WTC11 (cell line): ENCODE results near the gene PLEKHA5. TPM values are rescaled to one million over a fixed set of nuclear protein-coding genes. Genes with fewer than 3 reads are reported as not detected.

ENCODE experiments used
- ATAC-seq: fragments of 200-7000 bp; cut with Tn5 transposase; 2 replicates; pipeline ENCODE4 v1.10.0; 2021; ENCODE audit warnings: mild to moderate bottlenecking, moderate library complexity
- CTCF ChIA-PET: fragments of 300-600 bp; sonication (Branson Sonifier 250); formaldehyde crosslinking; loops from one replicate; lab custom pipeline; 2021; ENCODE audit warnings: antibody characterized with exemption; lab: Charles Lee
- POLR2A ChIA-PET: fragments of 350-600 bp; sonication (Branson Sonifier 250); formaldehyde crosslinking; loops from one replicate; lab custom pipeline; 2021; ENCODE audit warnings: antibody characterized with exemption; lab: Charles Lee
- DNase-seq: peaks from one replicate; pipeline ENCODE4 v3.0.0; 2021; ENCODE audit warnings: low spot score
- H3K27ac Mint-ChIP-seq: 2 replicates; pipeline ENCODE4 v1.8.0; 2021; ENCODE audit warnings: mixed read lengths
- H3K27me3 Mint-ChIP-seq: 2 replicates; pipeline ENCODE4 v1.8.0; 2021; ENCODE audit warnings: low read depth, mild to moderate bottlenecking, moderate library complexity, mixed read lengths
- H3K36me3 Mint-ChIP-seq: 2 replicates; pipeline ENCODE4 v1.8.0; 2021; ENCODE audit warnings: mixed read lengths
- H3K4me1 Mint-ChIP-seq: 2 replicates; pipeline ENCODE4 v1.8.0; 2022; ENCODE audit warnings: mixed read lengths
- H3K4me3 Mint-ChIP-seq: 2 replicates; pipeline ENCODE4 v1.8.0; 2021; ENCODE audit warnings: mild to moderate bottlenecking, moderate library complexity, mixed read lengths
- H3K9me3 Mint-ChIP-seq: 2 replicates; pipeline ENCODE4 v1.8.0; 2021; ENCODE audit warnings: mixed read lengths
- ATF3 ChIP-seq: sonication (generic); formaldehyde crosslinking; conservative IDR thresholded peaks from 2 replicates; pipeline ENCODE4 v1.8.1; 2022; ENCODE audit warnings: mild to moderate bottlenecking, missing genetic modification reagents
- ATF6 ChIP-seq: sonication (generic); formaldehyde crosslinking; IDR thresholded peaks from 2 replicates; pipeline ENCODE4 v1.8.1; 2023; ENCODE audit warnings: mild to moderate bottlenecking, missing genetic modification reagents
- ERG ChIP-seq: fragments of 250-450 bp; sonication (Bioruptor Pico); IDR thresholded peaks from 2 replicates; pipeline ENCODE4 v1.8.0; 2021; ENCODE audit warnings: mild to moderate bottlenecking
- FOXP4 ChIP-seq: sonication (generic); formaldehyde crosslinking; IDR thresholded peaks from 2 replicates; pipeline ENCODE4 v1.8.0; 2022; ENCODE audit warnings: mild to moderate bottlenecking, missing genetic modification reagents
- MAX ChIP-seq: sonication (generic); formaldehyde crosslinking; IDR thresholded peaks from 2 replicates; pipeline ENCODE4 v1.8.0; 2022; ENCODE audit warnings: mild to moderate bottlenecking, missing genetic modification reagents
- NFE2L1 ChIP-seq: sonication (generic); formaldehyde crosslinking; IDR thresholded peaks from 2 replicates; pipeline ENCODE4 v1.8.1; 2023; ENCODE audit warnings: missing genetic modification reagents
- NR1H2 ChIP-seq: sonication (generic); formaldehyde crosslinking; IDR thresholded peaks from 2 replicates; pipeline ENCODE4 v1.9.0; 2021; ENCODE audit warnings: mild to moderate bottlenecking, moderate library complexity, missing genetic modification reagents
- NR2C2 ChIP-seq: sonication (generic); formaldehyde crosslinking; IDR thresholded peaks from 2 replicates; pipeline ENCODE4 v1.8.0; 2022; ENCODE audit warnings: mild to moderate bottlenecking, missing genetic modification reagents
- NR3C1 ChIP-seq: sonication (generic); formaldehyde crosslinking; conservative IDR thresholded peaks from 2 replicates; pipeline ENCODE4 v1.8.1; 2023; ENCODE audit warnings: low read depth, mild to moderate bottlenecking, missing genetic modification reagents
- TCF7 ChIP-seq: sonication (generic); formaldehyde crosslinking; IDR thresholded peaks from 2 replicates; pipeline ENCODE4 v1.8.0; 2022; ENCODE audit warnings: mild to moderate bottlenecking, low read depth, missing genetic modification reagents, moderate library complexity
- ZBTB21 ChIP-seq: sonication (generic); formaldehyde crosslinking; IDR thresholded peaks from 2 replicates; pipeline ENCODE4 v1.8.1; 2023; ENCODE audit warnings: mild to moderate bottlenecking, missing genetic modification reagents, borderline replicate concordance
- ZNF396 ChIP-seq: fragments of 250-450 bp; sonication (Bioruptor Pico); IDR thresholded peaks from 2 replicates; pipeline ENCODE4 v1.8.0; 2021; ENCODE audit warnings: mild to moderate bottlenecking, moderate library complexity, borderline replicate concordance
- ZNF423 ChIP-seq: fragments of 250-450 bp; sonication (Bioruptor Pico); IDR thresholded peaks from 2 replicates; pipeline ENCODE4 v2.1.2; 2022; ENCODE audit warnings: mild to moderate bottlenecking, moderate library complexity
- total RNA-seq: library from RNA; stranded (reverse); gene quantifications from 3 replicates; pipeline ENCODE4 v1.2.3, GENCODE V29; 2021
- TF ChIP-seq, protein P1 (sequence below): sonication (generic); formaldehyde crosslinking; IDR thresholded peaks from 2 replicates; pipeline ENCODE4 v1.8.1; 2022; ENCODE audit warnings: missing genetic modification reagents, borderline replicate concordance
- TF ChIP-seq, protein P2 (sequence below): sonication (generic); formaldehyde crosslinking; IDR thresholded peaks from 2 replicates; pipeline ENCODE4 v1.8.1; 2022; ENCODE audit warnings: mild to moderate bottlenecking, missing genetic modification reagents, moderate library complexity, borderline replicate concordance
- TF ChIP-seq, protein P3 (sequence below): fragments of 250-450 bp; sonication (Bioruptor Pico); IDR thresholded peaks from 2 replicates; pipeline ENCODE4 v1.9.0; 2021; ENCODE audit warnings: mild to moderate bottlenecking

The PLEKHA5 gene
- total RNA-seq, 1 experiment from 2014 or later = 61.1 TPM

DNA sequence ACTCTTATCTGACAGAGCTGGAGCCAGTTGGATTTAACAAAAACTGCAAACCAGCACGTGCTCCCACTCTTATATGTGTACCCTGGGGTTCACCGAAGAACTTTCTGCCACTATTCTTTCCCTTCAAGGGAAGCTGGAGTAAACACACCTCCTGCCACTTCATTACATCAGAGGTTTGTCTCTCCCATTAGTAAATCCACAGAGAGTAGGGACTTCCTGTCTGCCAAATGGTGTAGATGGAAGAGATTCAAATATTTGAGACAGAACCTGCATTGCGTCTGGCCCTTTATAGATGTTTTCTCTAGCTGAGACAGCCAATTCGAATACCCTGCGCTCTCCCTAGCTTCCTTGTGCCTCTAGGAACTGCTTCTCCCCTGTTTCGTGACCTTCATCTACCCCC, 280.7 kb downstream of the PLEKHA5 start:
- H3K27me3 Mint-ChIP-seq = no peaks in the 10 kb centered on the region
- CTCF ChIA-PET = interaction anchor here (1.1 to 1.3 kb wide), 3 partner anchors 22 to 41 kb away, joined by 3 to 4 read pairs (median 4); no protein-coding TSS in a partner anchor
- peaks cover 42% of the 10 kb centered on the region for H3K4me1 Mint-ChIP-seq
- DNase-seq = no peak
- no peaks in the 10 kb centered on the region for H3K36me3 Mint-ChIP-seq
- H3K4me3 Mint-ChIP-seq = peak overlapping the region; percentile 5; the same call in 1 of the 2 replicates
- H3K27ac Mint-ChIP-seq = peak overlapping the region; percentile 93
- ATAC-seq = peak; percentile 37
- POLR2A ChIA-PET = no interaction called here
- H3K9me3 Mint-ChIP-seq = no peaks in the 10 kb centered on the region
- TF ChIP-seq, protein P1, sequence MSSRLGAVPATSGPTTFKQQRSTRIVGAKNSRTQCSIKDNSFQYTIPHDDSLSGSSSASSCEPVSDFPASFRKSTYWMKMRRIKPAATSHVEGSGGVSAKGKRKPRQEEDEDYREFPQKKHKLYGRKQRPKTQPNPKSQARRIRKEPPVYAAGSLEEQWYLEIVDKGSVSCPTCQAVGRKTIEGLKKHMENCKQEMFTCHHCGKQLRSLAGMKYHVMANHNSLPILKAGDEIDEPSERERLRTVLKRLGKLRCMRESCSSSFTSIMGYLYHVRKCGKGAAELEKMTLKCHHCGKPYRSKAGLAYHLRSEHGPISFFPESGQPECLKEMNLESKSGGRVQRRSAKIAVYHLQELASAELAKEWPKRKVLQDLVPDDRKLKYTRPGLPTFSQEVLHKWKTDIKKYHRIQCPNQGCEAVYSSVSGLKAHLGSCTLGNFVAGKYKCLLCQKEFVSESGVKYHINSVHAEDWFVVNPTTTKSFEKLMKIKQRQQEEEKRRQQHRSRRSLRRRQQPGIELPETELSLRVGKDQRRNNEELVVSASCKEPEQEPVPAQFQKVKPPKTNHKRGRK = no peak
- TF ChIP-seq, protein P2, sequence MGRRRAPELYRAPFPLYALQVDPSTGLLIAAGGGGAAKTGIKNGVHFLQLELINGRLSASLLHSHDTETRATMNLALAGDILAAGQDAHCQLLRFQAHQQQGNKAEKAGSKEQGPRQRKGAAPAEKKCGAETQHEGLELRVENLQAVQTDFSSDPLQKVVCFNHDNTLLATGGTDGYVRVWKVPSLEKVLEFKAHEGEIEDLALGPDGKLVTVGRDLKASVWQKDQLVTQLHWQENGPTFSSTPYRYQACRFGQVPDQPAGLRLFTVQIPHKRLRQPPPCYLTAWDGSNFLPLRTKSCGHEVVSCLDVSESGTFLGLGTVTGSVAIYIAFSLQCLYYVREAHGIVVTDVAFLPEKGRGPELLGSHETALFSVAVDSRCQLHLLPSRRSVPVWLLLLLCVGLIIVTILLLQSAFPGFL (CRISPR knock-in tag) = no peak

GRCh38 chr12:19410629-19411185, 281.2 kb downstream of the PLEKHA5 start:
- CTCF ChIA-PET = interaction anchor here (0.9 to 1.6 kb wide), 6 partner anchors 8 to 83 kb away, joined by 3 to 7 read pairs (median 4); no protein-coding TSS in a partner anchor

More at GRCh38 chr12:19410629-19411185, 281.2 kb downstream of the PLEKHA5 start:
- peak overlapping the region; percentile 93 for H3K27ac Mint-ChIP-seq
- POLR2A ChIA-PET = interaction anchor here (1.2 kb wide), 1 partner anchor 29 kb away, joined by 3 read pairs; the partner anchor contains the start of gene AEBP2
- TF ChIP-seq FOXP4 (CRISPR knock-in tag) (no peak), NR2C2 (CRISPR knock-in tag) (no peak), NR1H2 (CRISPR knock-in tag) (no peak), ERG (CRISPR knock-in tag) (no peak), ZNF396 (CRISPR knock-in tag) (no peak), ATF6 (CRISPR knock-in tag) (no peak), NFE2L1 (no peak), ZBTB21 (CRISPR knock-in tag) (no peak), NR3C1 (CRISPR knock-in tag) (no peak), MAX (CRISPR knock-in tag) (no peak), TCF7 (no peak), ATF3 (CRISPR knock-in tag) (no peak), ZNF423 (no peak)
- TF ChIP-seq, protein P3, sequence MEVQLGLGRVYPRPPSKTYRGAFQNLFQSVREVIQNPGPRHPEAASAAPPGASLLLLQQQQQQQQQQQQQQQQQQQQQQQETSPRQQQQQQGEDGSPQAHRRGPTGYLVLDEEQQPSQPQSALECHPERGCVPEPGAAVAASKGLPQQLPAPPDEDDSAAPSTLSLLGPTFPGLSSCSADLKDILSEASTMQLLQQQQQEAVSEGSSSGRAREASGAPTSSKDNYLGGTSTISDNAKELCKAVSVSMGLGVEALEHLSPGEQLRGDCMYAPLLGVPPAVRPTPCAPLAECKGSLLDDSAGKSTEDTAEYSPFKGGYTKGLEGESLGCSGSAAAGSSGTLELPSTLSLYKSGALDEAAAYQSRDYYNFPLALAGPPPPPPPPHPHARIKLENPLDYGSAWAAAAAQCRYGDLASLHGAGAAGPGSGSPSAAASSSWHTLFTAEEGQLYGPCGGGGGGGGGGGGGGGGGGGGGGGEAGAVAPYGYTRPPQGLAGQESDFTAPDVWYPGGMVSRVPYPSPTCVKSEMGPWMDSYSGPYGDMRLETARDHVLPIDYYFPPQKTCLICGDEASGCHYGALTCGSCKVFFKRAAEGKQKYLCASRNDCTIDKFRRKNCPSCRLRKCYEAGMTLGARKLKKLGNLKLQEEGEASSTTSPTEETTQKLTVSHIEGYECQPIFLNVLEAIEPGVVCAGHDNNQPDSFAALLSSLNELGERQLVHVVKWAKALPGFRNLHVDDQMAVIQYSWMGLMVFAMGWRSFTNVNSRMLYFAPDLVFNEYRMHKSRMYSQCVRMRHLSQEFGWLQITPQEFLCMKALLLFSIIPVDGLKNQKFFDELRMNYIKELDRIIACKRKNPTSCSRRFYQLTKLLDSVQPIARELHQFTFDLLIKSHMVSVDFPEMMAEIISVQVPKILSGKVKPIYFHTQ (CRISPR knock-in tag) = no peak
- H3K27me3 Mint-ChIP-seq = no peaks in the 10 kb centered on the region
- DNase-seq (no peak), ATAC-seq (peak; percentile 10)
- no peaks in the 10 kb centered on the region for H3K36me3 Mint-ChIP-seq
- no peaks in the 10 kb centered on the region for H3K9me3 Mint-ChIP-seq
- peak overlapping the region; percentile 5; the same call in 1 of the 2 replicates for H3K4me3 Mint-ChIP-seq
- peaks cover 42% of the 10 kb centered on the region for H3K4me1 Mint-ChIP-seq
